ENCODE results near the gene MX2.

Gene MX2

DNA sequence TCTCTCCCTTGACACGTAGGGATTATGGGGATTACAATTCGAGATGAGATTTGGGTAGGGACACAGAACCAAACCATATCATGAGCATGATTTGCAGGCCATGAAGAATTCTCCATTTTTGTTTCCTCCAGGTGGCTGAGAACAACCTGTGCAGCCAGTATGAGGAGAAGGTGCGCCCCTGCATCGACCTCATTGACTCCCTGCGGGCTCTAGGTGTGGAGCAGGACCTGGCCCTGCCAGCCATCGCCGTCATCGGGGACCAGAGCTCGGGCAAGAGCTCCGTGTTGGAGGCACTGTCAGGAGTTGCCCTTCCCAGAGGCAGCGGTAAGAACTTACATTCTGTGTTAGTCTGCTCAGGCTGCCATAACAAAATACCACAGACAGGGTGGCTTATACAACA, 73.9 kb downstream of the MX2 start:
- no peak for DNase-seq (ENCODE audit: low read depth)

- DNase-seq (ENCODE audit: low read depth), result no peak
These were observed 75.9 kb downstream of the MX2 start for GRCh38 chr21:41437729-41438128.

DNA sequence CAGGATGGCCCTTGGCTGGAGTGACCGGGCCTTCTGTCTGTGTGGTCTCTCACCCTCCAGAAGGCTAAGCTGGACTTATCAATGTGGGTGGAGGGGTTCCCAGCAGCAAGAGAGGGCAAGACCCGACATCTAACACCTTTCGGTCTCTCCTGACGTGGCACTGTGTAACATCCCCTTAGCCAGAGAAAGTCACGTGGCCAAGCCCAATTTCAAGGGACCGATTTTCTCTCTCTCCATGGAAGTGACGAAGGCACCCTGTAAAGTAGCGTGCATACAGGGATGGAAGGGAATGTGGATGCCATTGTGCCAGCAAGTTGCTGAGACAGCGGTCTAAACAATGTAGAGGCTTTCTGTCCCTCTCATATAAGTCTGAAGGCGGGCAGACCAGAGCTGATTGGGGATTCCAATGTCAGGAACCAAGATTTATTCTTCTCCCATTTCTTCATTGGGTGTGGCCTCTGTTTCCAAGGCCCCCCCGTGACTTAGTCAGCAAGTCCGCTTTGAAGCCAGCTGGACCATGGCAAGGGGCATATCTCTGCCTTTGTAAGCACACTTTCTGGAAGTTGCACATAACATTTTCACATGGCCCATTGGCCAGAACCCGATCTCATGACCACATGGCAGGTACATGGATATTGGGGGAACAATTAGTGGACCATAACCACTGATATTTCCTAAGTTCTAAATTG, 76.7 kb downstream of the MX2 start:
- no peak for DNase-seq (ENCODE audit: low read depth)

DNA sequence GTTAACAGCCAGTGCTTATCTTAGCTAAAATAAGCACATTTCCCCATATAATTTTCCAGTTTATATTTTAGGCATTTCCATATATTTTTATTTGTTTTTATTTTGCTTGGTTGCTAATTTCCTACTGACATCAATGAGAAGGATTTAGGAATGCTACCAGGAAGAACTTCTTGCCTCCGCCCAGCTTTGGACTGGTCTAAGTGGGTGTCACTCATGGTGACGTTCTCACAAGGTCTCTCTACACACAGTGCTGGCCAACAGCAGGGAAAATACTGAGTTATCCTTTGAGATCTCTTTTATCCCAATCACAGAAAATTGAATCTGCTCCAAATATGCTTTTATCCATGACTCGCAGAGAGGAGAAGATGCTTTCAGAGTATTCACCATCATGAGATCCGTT, 77.4 kb downstream of the MX2 start:
- no peak for DNase-seq (ENCODE audit: low read depth)

- DNase-seq (ENCODE audit: low read depth), result no peak
These were observed 79.7 kb downstream of the MX2 start for GRCh38 chr21:41441546-41441945.

DNA sequence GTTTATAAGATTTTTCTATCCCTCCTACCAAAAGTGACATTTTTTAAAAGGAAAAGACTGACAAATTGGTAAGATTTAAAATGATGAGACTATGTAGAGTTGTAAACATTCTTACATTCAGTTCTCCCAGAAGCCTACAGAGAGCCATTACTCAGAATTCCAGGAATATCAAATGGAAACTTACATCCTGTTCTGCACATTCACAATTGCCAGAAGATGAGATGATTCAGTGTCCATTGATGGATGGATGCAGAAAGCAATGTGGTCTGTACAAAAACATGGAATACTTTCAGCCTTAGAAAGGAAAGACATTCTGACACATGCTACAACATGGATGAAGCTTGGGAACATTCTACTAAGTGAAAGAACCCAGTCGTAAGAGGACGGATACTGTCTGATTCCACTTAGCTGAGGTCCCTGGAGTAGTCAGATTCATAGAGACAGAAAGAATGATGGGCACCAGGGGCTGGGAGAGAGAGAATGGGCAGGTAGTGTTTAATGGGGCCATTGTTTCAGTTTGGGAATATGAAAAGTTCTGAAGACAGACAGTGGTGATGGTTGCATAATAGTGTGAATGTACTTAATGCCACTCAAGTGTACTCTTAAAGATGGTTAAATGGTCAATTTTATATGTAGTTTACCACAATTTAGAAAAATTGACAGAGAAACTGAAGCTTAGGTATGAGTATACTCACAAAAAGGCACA, 80.8 kb downstream of the MX2 start:
- DNase-seq (ENCODE audit: low read depth), result no peak

DNA sequence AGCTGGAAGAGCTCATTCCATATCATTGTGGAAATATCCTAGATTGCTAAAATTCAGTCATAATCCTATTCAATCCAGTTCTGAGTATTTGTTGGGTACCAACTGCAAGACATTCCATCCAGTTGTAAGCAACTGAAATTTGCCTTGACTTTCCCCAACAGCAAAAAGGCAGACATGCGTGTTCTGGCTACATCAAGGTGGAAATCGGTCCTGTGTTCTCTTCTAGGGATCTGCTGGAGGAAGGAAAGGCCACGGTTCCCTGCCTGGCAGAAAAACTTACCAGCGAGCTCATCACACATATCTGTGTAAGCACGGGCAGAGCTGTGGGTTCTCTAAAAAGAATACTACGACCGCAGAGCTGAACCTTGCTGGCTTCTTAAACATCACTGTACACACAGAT, 81.7 kb downstream of the MX2 start:
- DNase-seq (ENCODE audit: low read depth), result no peak

GRCh38 chr21:41444703-41445464, 83.1 kb downstream of the MX2 start:
- DNase-seq (ENCODE audit: low read depth), result no peak

GRCh38 chr21:41445465-41445862, 83.6 kb downstream of the MX2 start:
- DNase-seq (ENCODE audit: low read depth), result no peak

- no peak for DNase-seq (ENCODE audit: low read depth)
These were observed 84.8 kb downstream of the MX2 start for GRCh38 chr21:41446586-41446985.

- no peak for DNase-seq (ENCODE audit: low read depth)
These were observed 85.5 kb downstream of the MX2 start for GRCh38 chr21:41447356-41447755.

DNA sequence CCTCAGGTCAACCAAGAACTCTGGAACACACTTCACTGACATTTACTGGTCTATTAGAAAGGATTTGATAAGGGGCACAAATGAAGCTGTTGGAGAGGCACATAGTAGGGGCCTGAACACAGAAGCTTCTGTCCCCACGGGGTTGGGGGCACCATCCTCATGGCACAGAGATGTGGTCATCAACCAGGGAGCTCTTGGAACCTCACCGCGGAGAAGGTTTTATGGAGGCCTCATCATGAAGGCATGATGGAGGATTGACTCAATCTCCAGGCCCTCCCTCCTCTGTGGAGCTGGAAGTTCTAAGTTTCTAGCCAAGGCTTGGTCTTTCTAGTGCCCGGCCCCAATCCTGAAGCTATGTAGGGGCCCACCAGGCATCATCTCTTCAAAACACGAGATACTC, 87.8 kb downstream of the MX2 start:
- no peak for DNase-seq (ENCODE audit: low read depth)

DNA sequence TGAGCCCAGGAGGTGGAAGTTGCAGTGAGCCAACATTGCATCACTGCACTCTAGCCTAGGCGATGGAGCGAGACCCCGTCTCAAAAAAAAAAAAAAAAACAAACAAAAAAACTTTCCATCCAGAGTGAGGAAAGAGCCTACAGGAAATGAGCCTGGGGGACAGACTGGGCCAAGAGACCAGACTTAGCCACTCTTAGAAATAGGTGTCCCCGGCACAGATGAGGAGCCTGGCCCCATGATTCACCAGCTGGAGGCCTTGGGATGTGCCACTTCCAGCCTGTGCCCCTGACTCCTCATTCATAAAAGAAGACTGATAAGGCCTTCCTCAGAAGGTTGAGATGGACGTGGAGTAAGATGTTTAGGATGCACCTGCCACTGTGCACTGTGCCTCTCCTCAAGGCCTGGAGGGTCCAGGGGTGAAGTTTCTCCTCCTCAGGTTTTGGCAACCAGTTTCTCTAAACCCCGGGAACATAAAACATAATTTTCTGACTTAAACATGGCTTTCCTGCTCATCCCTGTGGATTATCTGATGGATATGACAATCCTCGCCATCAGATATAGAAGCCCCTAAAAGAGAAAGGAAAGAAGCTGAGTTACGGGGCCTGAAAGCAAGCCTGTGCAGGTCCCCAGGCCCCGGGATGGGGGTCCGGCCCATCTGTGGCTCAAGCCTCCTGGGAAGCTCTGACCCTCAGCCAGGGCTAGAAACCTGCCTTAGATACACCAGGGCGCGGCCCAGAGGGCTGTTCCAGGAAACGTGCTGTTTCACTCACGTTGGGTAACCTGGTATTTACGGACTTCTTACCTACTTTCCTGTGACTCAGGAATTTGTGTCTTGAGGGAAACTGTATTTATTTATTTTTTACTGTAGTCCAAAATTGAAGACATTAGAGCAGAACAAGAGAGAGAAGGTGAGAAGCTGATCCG, 90.2 kb downstream of the MX2 start:
- DNase-seq (ENCODE audit: low read depth), result no peak

GRCh38 chr21:41453198-41453597, 91.4 kb downstream of the MX2 start:
- DNase-seq (ENCODE audit: low read depth), result no peak

DNA sequence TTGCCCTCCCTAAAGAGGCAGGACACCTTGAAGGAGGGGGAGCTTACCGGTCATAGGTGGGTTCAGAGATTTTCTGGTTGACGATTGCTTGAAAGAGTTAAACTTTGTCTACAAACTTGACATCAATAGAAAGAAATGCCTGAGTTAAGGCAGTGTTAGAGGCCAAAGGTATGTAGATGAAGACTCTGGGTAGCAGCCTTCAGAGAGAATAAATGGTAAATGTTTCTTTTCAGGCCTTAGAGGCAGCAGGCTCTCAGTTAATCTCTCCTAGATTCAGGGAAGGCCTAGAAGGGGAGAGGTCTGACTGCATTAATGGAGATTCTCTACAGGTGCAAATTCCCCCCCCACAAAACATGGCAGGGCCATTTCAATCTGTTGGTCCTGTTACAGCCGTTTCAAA, 91.9 kb downstream of the MX2 start:
- no peak for DNase-seq (ENCODE audit: low read depth)

GRCh38 chr21:41458121-41458520, 96.3 kb downstream of the MX2 start:
- no peak for DNase-seq (ENCODE audit: low read depth)

- no peak for DNase-seq (ENCODE audit: low read depth)
These were observed 96.7 kb downstream of the MX2 start for GRCh38 chr21:41458559-41458958.

All from activated T-cell treated with anti-CD3 and anti-CD28 coated beads for 24 hours (primary cell).